Middle frontal gyrus (tissue), 1 donor: ENCODE data around the gene SPTA1.

Experiments used
- DNase-seq: peaks from one replicate; pipeline ENCODE4 v3.0.0-alpha.2; 2015; ENCODE audit warnings: low spot score; ENCODE audit errors: extremely low spot score

Gene SPTA1

DNA sequence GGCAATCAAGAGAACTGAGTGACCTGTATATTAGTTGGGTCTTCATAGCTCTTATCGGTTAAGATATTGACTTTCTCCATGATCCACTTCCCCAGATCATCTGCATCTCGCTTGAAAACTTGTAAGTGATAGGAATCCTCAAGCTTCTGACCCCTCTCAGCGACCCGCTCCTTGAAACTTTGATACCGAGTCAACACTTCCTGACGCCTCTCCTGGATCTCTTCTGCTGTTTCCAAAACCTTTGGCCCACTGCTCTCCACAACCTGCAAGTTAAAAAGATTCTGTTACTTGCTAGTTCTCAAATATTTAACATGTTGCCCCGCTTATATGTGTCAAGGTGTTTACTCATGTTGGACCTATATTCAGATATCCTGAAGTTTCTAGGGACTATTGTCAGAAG, 1.4 kb downstream of the SPTA1 start:
- DNase-seq = no peak

DNA sequence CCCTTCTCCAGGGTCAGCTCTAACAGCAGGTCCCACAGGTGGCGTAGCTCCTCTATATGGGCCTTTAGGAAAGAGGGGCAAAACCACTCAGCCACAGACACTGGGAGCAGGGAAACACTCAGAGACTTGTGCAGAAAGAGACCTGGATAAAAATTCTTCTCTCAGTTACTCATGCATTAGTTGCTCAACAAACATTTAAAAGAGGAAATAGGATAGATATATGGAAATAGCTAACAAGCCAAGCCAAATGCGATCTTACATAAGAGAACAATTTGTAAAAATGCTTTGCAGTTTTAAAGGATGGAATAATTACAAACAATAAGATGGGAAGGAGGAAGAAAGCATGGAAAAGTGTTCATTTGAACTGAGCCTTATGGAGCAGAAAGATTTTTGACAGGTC, 4.9 kb downstream of the SPTA1 start:
- no peak for DNase-seq

DNA sequence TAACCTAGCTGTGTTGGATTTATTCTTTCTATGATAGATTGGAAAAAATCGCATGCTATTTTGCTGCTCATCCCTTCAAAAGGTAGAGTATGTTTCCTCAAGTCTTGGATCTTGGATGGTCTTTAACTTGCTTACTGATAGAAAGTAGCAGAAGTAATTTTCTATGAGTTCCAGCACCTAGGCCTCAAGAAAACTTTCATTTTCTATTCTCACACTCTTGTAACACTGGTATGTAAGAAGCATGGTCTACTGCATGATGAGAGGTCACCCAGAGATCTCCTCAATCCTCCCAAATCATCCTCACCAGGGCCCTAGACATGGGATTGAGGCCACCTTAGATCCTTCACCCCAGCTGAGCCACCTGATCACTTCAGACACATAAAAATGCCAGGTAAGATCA, 7.2 kb downstream of the SPTA1 start:
- no peak for DNase-seq

DNA sequence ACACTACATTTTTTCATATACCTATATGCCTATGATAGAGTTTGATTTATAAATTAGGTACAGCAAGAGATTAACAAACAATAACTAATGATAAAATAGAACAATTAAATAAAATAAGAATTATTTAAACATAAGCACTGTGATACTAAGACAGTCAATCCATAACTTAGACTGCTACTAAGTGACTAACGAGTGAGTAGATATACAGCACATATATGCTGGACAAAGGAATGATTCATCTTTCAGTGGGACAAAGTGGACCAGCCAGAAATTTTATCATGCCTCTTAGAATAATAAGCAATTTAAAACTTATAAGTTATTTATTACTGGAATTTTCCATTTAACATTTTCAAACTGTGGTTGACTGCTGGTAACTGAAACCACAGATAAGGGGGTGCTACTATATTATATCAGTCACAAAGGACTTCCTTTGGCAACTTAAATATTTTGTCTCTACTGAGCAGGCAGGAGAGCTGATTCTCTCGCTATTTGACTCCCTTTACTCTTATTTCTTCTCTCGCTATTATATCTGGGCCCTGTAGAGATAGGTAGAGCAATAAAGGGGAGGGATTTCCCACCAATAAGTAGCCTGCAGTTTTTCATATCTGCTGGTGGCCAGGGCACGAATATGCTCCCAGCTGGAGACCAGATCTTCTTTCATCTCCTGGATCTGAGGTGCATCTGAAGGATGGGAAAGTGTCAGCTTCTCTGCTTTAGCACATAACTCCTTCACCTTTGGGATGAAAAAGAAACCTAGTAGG, 10.8 kb downstream of the SPTA1 start:
- DNase-seq = no peak

DNA sequence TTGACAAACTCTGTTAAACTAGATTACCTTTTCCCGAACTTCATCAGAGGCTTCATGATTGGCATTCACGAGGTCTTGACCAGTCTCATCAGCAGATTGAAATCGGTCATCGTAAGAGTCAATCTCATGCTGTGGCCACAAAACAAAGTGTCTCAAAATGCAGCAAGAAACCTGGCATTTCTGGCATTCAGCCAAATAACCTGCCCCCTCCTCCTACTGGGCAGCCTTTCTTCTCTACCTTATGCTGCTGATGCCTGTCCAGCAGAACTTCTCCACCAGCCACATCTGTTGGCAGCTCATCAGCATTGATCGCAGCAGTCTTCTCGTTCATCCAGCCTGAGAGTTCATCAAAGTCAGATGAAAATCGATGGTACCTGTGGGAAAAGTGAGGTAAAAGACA, 12.2 kb downstream of the SPTA1 start:
- no peak for DNase-seq

DNA sequence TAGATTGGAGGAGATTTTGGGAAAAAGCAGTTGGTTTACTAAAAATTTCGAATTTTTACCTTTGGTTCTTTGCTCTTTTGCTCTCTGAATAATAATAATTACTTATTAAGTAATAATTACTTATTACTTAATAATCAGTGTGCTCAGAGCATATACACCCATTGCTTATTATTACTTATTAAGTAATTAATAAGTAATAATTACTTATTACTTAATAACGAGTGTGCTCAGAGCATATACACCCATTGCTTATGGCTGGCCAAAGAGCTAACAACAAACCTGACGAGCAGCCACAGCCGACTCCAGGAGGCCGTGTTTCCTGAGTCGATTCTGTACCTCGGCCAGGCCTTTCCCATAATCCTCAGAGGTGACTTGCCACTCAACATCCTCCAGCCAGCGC, 20.5 kb downstream of the SPTA1 start:
- DNase-seq = no peak

DNA sequence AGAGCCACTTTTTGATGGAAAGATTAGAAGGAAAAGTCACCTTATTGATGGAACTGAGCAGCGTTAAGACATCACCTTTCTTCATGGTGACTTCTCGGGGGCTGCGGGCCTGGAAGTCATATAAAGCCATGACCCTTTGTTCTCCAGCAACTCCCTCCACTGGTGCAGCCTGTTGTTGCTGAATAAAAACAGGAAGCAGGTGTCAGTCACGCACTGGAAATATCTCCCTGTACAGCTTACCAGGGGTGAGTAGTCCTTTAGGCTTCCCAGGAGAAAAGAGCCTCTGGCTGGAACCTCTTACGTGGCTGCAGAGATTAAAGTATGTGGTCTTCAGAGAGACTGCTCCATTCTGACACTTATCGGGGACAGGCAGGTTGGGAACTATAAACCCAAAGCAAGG, 31.9 kb downstream of the SPTA1 start:
- DNase-seq = no peak

DNA sequence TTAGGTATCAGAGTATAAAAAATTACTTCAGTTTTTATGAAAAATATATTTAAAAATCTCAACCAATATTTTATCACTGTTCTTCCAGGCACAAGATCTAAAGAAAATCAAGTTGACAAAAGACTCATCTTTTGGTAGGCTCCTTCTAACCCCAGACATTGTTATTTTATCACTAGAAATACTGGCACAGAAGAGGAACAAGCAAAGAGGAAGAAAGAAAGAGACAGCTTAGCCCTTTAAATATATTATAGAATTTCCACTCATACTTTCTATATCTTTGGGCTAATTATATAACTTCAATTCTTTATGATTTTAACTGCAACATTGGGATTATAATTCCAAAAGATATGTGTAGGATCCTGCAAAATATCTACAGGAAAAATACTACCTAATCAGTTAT, 32.4 kb downstream of the SPTA1 start:
- no peak for DNase-seq

DNA sequence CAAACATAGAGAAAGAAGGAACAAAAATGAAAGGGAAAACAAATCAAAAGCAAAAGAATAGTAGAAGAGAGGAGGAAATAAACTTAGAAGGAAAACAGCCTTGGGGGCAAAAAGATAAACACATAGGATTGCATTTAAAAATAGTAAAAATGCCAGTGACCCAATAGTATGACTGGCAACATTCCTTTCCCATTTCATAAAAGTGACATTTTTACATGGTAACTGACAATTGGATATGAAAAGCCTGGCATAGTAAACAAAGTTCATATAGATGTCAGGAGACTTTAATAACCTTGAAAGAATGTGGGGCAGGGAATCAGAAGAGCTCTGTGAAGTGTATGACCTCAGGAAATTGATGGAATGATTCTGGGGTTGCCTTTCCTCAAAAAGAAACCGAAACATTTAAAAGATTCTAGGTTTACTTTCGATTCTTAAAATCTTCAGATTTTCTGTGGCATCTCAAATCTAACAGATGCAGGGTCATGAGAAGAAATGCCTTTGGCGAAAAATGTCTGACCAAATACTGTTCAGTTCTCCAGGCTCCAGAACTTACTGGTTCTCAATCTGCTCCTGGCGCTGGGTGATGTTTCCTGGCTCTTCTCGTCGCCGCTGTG, 33.7 kb downstream of the SPTA1 start:
- DNase-seq = no peak

DNA sequence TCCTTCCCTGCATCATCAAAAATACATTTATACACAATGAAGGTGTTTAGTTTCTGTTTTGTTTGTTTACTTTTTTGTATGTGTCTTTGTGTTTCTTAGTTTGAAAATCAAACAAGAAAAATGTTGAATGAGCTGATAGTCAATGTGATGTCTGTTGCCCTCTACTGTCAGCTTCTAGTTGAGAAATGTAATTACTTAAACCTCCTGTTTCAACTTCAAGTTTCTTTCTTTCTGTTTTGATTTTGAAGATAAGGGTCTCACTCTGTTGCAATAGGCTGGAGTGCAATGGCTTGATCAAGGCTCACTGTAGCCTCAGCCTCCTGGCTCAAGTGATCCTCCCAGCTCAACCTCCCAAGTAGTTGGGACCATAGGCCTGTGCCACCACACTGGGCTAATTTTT, 37.5 kb downstream of the SPTA1 start:
- DNase-seq = no peak

DNA sequence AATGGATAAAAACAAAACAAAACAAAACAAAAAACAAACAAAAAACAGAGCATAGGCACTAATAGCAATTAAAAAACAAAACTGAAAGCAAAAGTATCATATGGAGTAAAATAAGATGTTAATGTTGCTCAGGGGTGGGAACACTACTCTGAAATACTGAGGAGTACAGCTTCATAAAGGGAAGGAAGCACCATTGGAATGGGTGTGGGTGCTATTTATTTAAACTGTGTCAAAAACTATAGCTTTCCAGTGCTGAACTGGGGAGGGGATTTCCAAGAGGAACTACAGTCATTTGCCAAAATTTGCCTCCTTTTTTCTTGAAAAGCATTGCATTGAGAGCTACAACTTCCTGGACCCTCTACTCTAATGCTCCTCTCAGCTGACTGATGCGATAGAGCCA, 40.0 kb downstream of the SPTA1 start:
- DNase-seq = no peak

DNA sequence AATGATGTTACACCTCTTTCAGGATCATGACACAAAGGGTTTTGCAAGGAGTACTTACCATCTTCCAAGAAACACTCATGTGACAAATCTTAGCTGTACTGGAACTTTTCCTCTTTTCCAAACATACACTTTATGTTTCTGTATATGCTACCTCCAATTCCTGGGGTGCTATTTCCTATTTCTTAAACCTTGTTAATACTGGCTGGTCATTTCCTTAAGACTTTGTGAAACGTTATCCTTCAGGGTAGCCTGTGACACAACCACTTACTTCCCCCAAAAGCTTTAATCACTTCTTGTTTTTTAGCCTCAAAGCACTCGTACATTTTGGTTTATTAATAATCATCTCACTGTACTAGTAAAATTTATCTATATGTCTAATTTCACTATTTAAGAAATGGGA, 42.1 kb downstream of the SPTA1 start:
- no peak for DNase-seq

DNA sequence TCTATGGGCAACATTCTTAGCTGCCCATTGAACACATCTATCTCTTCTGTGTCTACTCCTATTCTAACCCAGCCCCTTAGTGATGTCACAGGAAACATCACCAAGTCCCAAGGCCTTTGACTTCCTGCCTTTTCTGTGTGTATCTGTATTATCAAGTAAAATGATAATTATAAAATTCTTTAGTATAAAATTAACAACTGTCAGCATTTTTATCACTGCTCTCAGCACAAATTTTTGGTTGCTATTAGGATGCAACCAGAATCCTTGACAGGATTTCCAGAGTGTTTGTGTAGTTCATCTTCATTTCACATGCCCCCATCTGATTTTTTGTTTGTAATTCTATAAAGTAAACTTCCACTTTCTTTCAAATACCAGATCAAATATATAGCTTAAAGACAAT, 47.6 kb downstream of the SPTA1 start:
- DNase-seq = no peak

DNA sequence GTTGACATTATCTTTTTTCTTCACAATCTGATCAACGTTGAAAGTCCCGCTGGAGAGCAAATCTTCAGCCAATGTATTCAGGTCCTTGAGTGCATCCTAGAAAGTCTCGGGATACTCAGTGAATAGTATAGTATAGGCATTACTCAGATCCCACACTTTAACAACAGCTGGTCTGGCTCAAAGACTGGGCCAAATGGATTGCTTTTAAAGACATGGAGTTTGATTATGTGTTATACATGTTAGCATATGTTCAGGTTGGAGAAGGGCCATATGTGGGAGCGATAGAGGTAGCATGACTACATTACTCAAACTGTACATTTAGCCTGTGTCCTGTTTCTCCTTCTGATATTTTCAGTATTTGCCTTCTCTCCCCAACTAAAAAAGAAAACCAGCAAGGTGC, 48.4 kb downstream of the SPTA1 start:
- no peak for DNase-seq

DNA sequence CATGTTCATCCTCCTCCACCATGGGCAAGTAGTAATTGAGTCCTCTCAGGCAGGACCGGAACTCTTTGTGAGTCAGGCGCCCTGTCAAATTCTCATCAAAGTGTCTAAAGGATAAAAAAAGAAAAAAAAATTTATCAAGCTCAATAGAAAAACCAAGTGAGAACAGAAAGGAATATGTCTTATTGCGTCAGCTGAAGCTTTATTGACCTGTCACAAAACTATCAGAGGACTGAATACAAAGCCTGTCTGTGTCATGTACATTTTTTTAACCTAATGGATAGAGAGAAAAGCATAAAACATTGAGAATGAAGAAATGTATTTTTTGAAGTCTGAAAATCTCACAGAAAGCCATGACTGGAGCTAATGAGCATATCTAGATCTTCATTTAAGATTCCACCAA, 72.8 kb downstream of the SPTA1 start:
- DNase-seq = no peak

DNA sequence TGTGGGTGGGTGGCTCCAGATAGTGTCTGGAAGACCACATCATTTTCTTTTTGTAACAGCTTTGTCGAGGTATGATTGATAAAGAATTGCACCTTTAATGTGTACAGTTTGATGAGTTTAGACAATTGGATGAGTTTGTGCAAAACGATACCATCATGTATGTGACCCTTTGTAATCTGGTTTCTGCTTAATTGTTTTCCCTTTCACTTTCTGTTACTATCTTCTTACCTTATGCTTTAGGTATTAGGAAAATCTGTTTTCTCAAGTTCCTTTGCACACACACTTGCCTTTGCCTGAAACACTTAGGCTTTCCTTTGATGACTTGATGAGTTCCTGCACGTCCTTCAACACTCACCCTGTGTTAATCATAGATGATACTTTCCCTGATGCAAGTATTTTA, 74.6 kb downstream of the SPTA1 start:
- no peak for DNase-seq

DNA sequence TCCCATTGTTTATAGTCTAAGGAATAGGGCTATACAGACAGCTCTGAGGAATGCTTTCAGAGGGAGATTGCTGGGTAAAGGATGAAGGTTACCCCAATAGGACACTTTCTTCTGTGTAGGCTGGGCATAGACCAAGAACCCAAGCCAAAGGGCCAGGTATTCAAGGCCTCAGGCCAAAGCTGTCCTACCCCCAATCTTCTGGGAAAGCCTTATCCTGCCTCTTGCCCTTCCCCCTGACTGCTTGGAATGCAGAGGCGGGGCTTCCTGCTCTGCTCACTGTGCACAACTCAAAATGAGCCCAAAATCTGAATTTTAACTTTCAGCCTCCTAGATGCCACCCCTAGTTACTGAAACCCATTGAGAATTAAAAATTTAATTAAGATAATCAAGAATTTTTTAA, 79.2 kb downstream of the SPTA1 start:
- DNase-seq = no peak

DNA sequence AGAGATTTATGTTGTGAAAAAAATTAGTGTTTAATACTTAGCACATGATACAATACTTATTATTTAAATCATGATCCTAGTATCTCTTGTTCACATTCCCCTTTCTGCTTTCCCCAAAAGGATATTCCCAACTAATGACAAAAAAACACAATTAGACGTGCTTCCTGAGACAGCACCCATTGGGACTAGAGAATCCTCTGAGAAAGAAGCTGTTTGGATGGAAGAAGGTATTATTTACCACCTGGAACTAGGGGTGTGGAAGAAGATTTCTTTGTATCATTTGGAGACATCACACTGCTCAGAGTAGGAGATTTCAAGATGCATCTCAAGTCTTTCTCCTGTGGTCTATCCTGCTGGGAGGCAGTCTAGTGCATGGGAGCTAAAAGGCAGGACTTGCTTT, 81.5 kb downstream of the SPTA1 start, which contains the start of gene OR10Z1:
OR10Z1 (plus strand) TSS at position 301 of the 400 bp plus-strand sequence. CDS start 1,171 bp downstream, outside the sequence.
- no peak for DNase-seq

DNA sequence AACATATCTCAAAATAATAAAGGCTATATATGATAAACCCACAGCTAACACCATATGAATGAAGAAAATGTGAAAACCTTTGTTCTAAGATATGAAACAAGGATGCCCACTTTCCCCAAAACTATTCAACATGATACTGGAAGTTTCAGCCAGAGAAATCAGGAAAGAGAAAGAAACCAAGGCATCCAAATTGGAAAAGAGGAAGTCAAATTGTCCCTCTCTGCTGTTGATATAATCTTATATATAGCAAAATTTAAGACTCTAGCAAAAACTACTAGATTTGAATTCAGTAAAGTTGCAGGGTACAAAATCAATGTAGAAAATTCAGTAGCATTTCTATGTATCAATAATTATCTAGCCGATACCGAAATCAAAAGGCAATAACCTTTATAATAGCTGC, 85.8 kb downstream of the SPTA1 start:
- DNase-seq = no peak

DNA sequence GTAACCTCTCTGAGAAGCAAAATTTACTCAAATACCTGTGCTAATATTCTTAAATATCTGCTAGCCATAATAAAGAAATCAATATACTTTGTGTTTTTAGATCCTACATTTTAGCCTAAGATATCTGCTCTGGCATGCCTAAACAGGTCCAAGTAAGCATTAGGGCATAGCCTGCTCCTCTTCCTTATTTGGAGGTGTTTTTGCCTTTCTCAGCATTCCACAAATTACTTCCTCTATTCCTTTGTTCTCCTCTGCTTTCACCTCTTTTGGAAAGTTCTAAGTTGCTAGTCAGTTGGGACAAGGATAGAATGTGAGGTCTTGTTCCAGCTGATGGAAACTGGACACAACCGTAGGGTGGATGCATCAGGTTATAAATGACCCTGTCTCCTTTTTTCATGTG, 99.6 kb downstream of the SPTA1 start:
- DNase-seq = no peak

DNA sequence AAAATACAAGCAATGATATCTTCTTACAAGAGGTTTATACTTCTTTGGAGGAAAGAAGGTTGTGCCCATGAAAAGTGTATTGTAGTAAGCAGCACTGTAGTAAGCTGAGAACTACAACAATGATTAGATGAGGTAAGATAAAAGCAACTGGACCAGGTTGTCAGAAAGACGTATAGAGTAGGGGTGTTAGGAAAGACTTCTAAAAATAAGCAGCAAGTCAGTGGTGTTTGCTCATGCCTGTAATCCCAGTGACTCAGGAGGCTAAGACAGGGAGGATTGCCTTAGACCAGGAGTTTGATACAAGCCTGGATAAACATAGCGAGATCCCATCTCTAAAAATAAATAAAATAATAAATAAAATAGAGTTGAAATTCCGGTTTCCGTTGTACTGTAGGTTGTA, 102.6 kb downstream of the SPTA1 start:
- no peak for DNase-seq

DNA sequence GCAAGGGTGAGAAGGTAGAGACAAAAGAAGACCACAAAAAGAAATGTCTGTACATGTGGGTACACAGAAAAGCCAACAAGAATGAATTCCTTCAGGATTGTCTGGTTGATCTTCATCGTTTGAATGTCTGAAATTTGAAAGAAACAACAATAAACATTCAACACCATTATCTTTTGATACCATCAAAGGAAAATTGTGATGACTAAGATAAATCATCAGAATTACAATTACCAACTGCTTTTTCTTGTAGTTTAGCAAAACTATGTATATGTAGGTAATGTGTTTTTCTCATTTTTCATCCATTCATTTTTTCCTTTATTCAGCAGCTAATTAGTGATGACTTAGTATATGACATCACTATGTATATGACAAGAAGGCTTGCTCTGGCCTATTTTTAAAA, 106.8 kb downstream of the SPTA1 start, which contains the start of gene OR10X1:
OR10X1 (minus strand) TSS at position 167 of the 400 bp plus-strand sequence; CDS start at position 167, 0 bp downstream.
- no peak for DNase-seq

DNA sequence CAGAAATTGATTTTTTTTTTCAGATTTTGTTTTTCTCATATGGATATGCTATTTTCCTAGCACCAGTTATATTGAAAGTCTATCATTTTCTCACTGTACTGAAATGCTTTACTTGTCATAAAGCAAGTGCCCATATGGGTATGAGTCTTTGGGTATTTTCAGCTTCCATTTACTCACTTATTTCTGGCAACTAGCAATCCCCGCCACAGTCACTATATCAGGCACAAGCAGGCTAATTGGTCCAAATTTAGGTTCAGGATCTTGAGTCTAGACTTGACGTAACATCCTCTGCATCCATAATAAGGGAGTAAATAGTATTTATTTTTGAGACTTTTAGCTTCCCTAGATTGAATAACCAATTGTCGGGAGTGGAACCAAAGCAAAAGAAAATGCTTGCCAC, 109.0 kb downstream of the SPTA1 start:
- DNase-seq = no peak
